PC-9 (cell line): ENCODE data around the gene TMEM116. TPM values are rescaled to one million over a fixed set of nuclear protein-coding genes. Genes with fewer than 3 reads are reported as not detected.
"Not testable (repeated sequence)": the region's sequence is repeated elsewhere in the genome, so short reads cannot be mapped to it uniquely, and the experiment has no call there.

Experiments
- BruUV-seq: library from RNA; stranded (reverse); fragments of 400-500 nt; replicated peaks from 2 replicates; lab custom pipeline; 2021; lab: Mats Ljungman, UMichigan
- CTCF ChIA-PET: fragments of 300-600 bp; sonication (Branson Sonifier 250); formaldehyde crosslinking; loops from one replicate; lab custom pipeline; 2022; ENCODE audit warnings: antibody characterized with exemption; lab: Charles Lee
- POLR2A ChIA-PET: fragments of 300-600 bp; sonication (Branson Sonifier 250); formaldehyde crosslinking; loops from one replicate; lab custom pipeline; 2022; ENCODE audit warnings: antibody characterized with exemption; ENCODE audit not compliant: unreplicated experiment; lab: Charles Lee
- DNase-seq, 2 experiments: peaks; one replicate each; pipeline versions ENCODE4 v3.0.0 to v3.0.0-alpha.2; 2015 to 2022; ENCODE audit warnings: mixed read lengths in 1 of 2
- H2AFZ ChIP-seq: fragments of 200-600 bp; sonication (generic); 2 replicates; pipeline ENCODE4 v1.8.1; 2017; ENCODE audit warnings: antibody characterized with exemption
- H3F3A ChIP-seq: fragments of 200-600 bp; sonication (generic); 2 replicates; pipeline ENCODE4 v1.8.1; 2017; ENCODE audit warnings: antibody characterized with exemption, mild to moderate bottlenecking, low read depth; ENCODE audit not compliant: insufficient read depth
- H3K27ac ChIP-seq: fragments of 200-600 bp; sonication (generic); 2 replicates; pipeline ENCODE4 v1.6.1; 2016; ENCODE audit warnings: mixed run types
- H3K27me3 ChIP-seq: fragments of 200-600 bp; sonication (generic); 2 replicates; pipeline ENCODE4 v1.6.1; 2016; ENCODE audit warnings: low read depth, mixed run types; ENCODE audit not compliant: insufficient read depth
- H3K36me3 ChIP-seq: fragments of 200-600 bp; sonication (generic); 2 replicates; pipeline ENCODE4 v1.6.1; 2016; ENCODE audit warnings: low read depth, mixed run types
- H3K4me1 ChIP-seq: fragments of 200-600 bp; sonication (generic); replicated peaks from 2 replicates; pipeline ENCODE4 v1.6.1; 2016; ENCODE audit warnings: mixed run types; ENCODE audit not compliant: insufficient read depth
- H3K4me2 ChIP-seq: fragments of 200-600 bp; sonication (generic); 2 replicates; pipeline ENCODE4 v1.6.1; 2017; ENCODE audit warnings: mixed run types
- H3K4me3 ChIP-seq: fragments of 200-600 bp; sonication (generic); 2 replicates; pipeline ENCODE4 v1.6.1; 2016; ENCODE audit warnings: mixed run types
- H3K79me2 ChIP-seq: fragments of 200-600 bp; sonication (generic); 2 replicates; pipeline ENCODE4 v1.6.1; 2017; ENCODE audit warnings: low read depth, mixed run types
- H3K9me2 ChIP-seq: fragments of 200-600 bp; sonication (generic); 2 replicates; pipeline ENCODE4 v1.8.1; 2017; ENCODE audit warnings: mild to moderate bottlenecking; ENCODE audit not compliant: insufficient read depth
- H3K9me3 ChIP-seq: fragments of 200-600 bp; sonication (generic); 2 replicates; pipeline ENCODE4 v1.8.1; 2016; ENCODE audit warnings: low read depth; ENCODE audit not compliant: insufficient read depth
- H4K20me1 ChIP-seq: fragments of 200-600 bp; sonication (generic); 2 replicates; pipeline ENCODE4 v1.8.1; 2017; ENCODE audit not compliant: insufficient read depth
- EZH2 ChIP-seq: fragments of 200-600 bp; sonication (generic); IDR thresholded peaks from 2 replicates; pipeline ENCODE4 v1.8.0; 2017; ENCODE audit warnings: antibody characterized with exemption, low read depth
- intact Hi-C: fragments of 100-400 bp; cut with micrococcal nuclease; formaldehyde crosslinking; loops from one replicate; pipeline ENCODE4 v1.10.0; 2022; ENCODE audit not compliant: unreplicated experiment
- total RNA-seq: library from RNA; stranded (reverse); gene quantifications from 2 replicates; pipeline ENCODE4 v1.2.3, GENCODE V29; 2021
- TF ChIP-seq, protein P1 (sequence below): fragments of 200-600 bp; sonication (generic); conservative IDR thresholded peaks from 2 replicates; pipeline ENCODE4 v1.6.1; 2017; ENCODE audit warnings: mixed run types, antibody characterized with exemption, mild to moderate bottlenecking, moderate library complexity

The TMEM116 gene
- total RNA-seq, 1 experiment from 2014 or later: 21.9 TPM

DNA sequence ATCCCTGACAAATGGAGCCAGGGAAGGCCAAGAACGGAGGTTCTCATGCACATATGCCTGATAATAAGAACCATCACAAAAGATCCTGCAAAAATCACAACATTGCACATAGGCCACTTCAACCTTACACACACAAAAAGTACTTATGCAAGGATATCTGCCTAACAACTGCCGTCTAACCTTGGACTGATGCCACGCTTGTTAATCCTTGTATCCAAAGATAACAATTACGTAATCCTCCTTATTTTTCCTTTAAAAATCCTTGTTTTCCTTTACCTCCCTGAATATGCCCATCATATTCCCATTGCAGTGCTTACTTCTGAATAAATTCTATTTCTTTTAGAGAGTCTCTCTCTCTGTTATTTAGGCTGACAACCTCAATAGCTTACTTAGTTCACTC lies 59.5 kb downstream of the TMEM116 start:
- H3K4me3 ChIP-seq: no peak overlapping the region
- no peaks in the 10 kb centered on the region for H3F3A ChIP-seq
- H3K4me1 ChIP-seq: no peaks in the 10 kb centered on the region
- H3K27ac ChIP-seq: no peak overlapping the region
- H3K4me2 ChIP-seq: no peak overlapping the region
- no TSS peak for BruUV-seq
- H2AFZ ChIP-seq: no peak overlapping the region
- H3K36me3 ChIP-seq: 0 out of 2 replicates have a peak, but pooled peaks cover 5% of the 10 kb centered on the region
- peaks cover 11% of the 10 kb centered on the region; the same call in 1 of the 2 replicates for H3K9me3 ChIP-seq
- H3K79me2 ChIP-seq: no peaks in the 10 kb centered on the region
- H3K27me3 ChIP-seq: no peaks in the 10 kb centered on the region
- intact Hi-C loops: no loop called here
- H4K20me1 ChIP-seq: no peaks in the 10 kb centered on the region
- DNase-seq: no peak
- TF ChIP-seq, protein P1, sequence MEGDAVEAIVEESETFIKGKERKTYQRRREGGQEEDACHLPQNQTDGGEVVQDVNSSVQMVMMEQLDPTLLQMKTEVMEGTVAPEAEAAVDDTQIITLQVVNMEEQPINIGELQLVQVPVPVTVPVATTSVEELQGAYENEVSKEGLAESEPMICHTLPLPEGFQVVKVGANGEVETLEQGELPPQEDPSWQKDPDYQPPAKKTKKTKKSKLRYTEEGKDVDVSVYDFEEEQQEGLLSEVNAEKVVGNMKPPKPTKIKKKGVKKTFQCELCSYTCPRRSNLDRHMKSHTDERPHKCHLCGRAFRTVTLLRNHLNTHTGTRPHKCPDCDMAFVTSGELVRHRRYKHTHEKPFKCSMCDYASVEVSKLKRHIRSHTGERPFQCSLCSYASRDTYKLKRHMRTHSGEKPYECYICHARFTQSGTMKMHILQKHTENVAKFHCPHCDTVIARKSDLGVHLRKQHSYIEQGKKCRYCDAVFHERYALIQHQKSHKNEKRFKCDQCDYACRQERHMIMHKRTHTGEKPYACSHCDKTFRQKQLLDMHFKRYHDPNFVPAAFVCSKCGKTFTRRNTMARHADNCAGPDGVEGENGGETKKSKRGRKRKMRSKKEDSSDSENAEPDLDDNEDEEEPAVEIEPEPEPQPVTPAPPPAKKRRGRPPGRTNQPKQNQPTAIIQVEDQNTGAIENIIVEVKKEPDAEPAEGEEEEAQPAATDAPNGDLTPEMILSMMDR: no peak
- no peak for TF ChIP-seq EZH2
- CTCF ChIA-PET: no interaction called here
- POLR2A ChIA-PET: no interaction called here
- H3K9me2 ChIP-seq: no peaks in the 10 kb centered on the region

DNA sequence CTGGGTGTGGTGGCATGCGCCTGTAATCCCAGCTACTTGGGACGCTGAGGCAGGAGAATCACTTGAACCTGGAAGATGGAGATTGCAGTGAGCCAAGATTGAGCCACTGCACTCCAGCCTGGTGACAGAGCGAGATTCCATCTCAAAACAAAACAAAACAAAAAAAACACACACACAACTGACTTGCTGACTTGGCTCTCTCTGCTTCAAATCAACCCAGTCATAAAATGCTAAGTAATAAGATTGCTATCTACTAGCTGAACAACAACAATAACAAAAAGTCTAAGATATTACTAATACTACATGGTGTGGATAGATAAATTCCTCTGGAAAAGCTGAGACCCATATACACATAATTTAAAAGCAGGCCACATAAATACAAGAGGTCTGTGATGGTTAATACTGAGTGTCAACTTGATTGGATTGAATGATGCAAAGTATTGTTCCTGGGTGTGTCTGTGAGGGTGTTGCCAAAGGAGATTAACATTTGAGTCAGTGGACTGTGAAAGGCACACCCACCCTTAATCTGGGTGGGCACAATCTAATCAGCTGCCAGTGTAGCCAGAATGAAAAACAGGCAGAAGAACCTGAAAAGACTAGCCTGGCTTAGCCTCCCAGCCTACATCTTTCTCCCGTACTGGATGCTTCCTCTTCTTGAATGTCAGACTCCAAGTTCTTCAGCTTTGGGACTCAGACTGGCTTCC lies 60.7 kb downstream of the TMEM116 start:
- peaks cover 11% of the 10 kb centered on the region; the same call in 1 of the 2 replicates for H3K9me3 ChIP-seq
- BruUV-seq, H3K4me1 ChIP-seq, H3K27me3 ChIP-seq, H3K36me3 ChIP-seq, H3K9me2 ChIP-seq, H3K79me2 ChIP-seq, intact Hi-C loops, POLR2A ChIA-PET, H4K20me1 ChIP-seq, H3K27ac ChIP-seq, H3K4me3 ChIP-seq, DNase-seq, H2AFZ ChIP-seq, H3F3A ChIP-seq, H3K4me2 ChIP-seq: not testable (repeated sequence)
- CTCF ChIA-PET: interaction anchor here (0.5 kb wide), 1 partner anchor 43 kb away, joined by 3 read pairs; no protein-coding TSS in a partner anchor

DNA sequence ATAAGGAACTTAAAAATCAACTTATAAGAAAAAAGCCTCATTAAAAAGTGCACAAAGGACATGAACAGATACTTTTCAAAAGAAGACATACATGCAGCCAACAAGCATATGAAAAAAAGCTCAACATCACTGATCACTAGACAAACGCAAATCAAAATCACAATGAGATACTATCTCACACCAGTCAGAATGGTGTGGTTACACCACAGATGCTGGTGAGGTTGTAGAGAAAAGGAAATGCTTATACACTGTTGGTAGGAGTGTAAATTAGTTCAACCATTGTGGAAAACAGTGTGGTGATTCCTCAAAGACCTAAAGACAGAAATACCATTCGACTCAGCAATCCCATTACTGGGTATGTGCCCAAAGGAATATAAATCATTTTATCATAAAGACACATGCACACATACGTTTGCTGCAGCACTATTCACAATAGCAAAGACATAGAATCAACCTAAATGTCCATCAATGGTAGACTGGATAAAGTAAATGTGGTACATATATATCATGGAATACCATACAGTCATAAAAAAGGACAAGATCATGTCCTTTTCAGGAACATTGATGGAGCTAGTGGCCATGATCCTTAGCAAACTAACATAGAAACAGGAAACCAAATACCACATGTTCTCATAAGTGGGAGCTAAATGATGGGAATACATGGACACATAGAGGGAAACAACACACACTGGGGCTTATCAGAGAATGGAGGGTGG lies 61.8 kb downstream of the TMEM116 start:
- BruUV-seq, intact Hi-C loops, H3K9me3 ChIP-seq, H2AFZ ChIP-seq, H3K79me2 ChIP-seq, H3K9me2 ChIP-seq, H3K27ac ChIP-seq, H3F3A ChIP-seq, H3K36me3 ChIP-seq, H3K4me1 ChIP-seq, DNase-seq, CTCF ChIA-PET, H3K4me2 ChIP-seq, H3K27me3 ChIP-seq, H3K4me3 ChIP-seq, POLR2A ChIA-PET, H4K20me1 ChIP-seq: not testable (repeated sequence)

DNA sequence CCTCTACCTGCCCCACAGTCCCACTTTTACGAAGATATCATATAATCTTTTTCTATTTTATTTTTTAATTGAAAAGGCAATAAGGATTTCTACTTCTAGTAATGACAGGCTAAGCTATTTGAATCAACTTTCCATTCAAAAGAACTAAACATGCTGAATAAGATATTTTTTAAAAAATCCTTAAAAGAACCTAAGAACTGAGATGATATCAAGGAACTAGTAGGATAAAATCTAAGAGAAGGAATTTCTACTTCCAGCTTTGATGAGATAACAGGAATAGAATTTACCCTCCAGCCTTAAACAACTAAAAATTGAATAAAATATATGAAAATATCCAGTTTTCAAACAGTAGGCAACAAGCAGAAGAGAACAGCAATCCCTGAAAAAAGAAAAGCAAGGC lies 69.0 kb downstream of the TMEM116 start:
- BruUV-seq: no TSS peak
- Histone ChIP-seq H3K4me3 (no peak overlapping the region), H3K27ac (no peak overlapping the region), H3K79me2 (no peaks in the 10 kb centered on the region), H3F3A (peaks cover 8% of the 10 kb centered on the region; the same call in 1 of the 2 replicates), H3K4me1 (no peaks in the 10 kb centered on the region), H3K9me2 (no peaks in the 10 kb centered on the region), H4K20me1 (no peaks in the 10 kb centered on the region), H3K36me3 (no peaks in the 10 kb centered on the region), H3K27me3 (no peaks in the 10 kb centered on the region), H3K4me2 (no peak overlapping the region), H2AFZ (no peak overlapping the region), H3K9me3 (no peaks in the 10 kb centered on the region)
- TF ChIP-seq, protein P1: no peak
- CTCF ChIA-PET: interaction anchor here (0.6 to 1.3 kb wide), 2 partner anchors 76 to 468 kb away, joined by 3 to 4 read pairs; no protein-coding TSS in a partner anchor
- DNase-seq: no peak
- POLR2A ChIA-PET: interaction anchor here (0.6 to 0.7 kb wide), 2 partner anchors 379 to 438 kb away, joined by 5 to 6 read pairs; partner anchors contain the start of gene HECTD4
- intact Hi-C loops: loop anchor here (2.0 kb wide), 1 partner anchor 69 kb away; the partner anchor contains the start of genes ERP29 and TMEM116
